ACC112 (cell line): ENCODE data around the gene FAM227A.

Experiments
- H2AFZ ChIP-seq: fragments of 200-600 bp; sonication (generic); one replicate; pipeline ENCODE4 v1.6.0; 2017; ENCODE audit warnings: antibody characterized with exemption, low read length; ENCODE audit not compliant: unreplicated experiment
- H3K27ac ChIP-seq: fragments of 200-600 bp; sonication (generic); 2 replicates; pipeline ENCODE4 v1.5.1; 2014; ENCODE audit warnings: low read depth, mild to moderate bottlenecking, antibody characterized with exemption, low read length, moderate library complexity
- H3K27me3 ChIP-seq: fragments of 200-600 bp; sonication (generic); 2 replicates; pipeline ENCODE4 v1.6.1; 2014; ENCODE audit warnings: mild to moderate bottlenecking, antibody characterized with exemption, low read length, moderate library complexity, mixed read lengths; ENCODE audit not compliant: insufficient read depth
- H3K36me3 ChIP-seq: fragments of 200-600 bp; sonication (generic); 2 replicates; pipeline ENCODE4 v1.6.1; 2016; ENCODE audit warnings: mild to moderate bottlenecking, antibody characterized with exemption, low read length, moderate library complexity, mixed read lengths; ENCODE audit not compliant: insufficient read depth
- H3K4me1 ChIP-seq: fragments of 200-600 bp; sonication (generic); one replicate; pipeline ENCODE4 v1.6.1; 2016; ENCODE audit warnings: low read length, mixed read lengths; ENCODE audit not compliant: insufficient read depth, unreplicated experiment, control insufficient read depth
- H3K4me3 ChIP-seq: fragments of 200-600 bp; sonication (generic); 2 replicates; pipeline ENCODE4 v1.5.1; 2014; ENCODE audit warnings: mild to moderate bottlenecking, low read depth, low read length
- H3K79me2 ChIP-seq: fragments of 200-600 bp; sonication (generic); one replicate; pipeline ENCODE4 v1.6.0; 2016; ENCODE audit warnings: low read length; ENCODE audit not compliant: control insufficient read depth, unreplicated experiment, insufficient read depth

The FAM227A gene

DNA sequence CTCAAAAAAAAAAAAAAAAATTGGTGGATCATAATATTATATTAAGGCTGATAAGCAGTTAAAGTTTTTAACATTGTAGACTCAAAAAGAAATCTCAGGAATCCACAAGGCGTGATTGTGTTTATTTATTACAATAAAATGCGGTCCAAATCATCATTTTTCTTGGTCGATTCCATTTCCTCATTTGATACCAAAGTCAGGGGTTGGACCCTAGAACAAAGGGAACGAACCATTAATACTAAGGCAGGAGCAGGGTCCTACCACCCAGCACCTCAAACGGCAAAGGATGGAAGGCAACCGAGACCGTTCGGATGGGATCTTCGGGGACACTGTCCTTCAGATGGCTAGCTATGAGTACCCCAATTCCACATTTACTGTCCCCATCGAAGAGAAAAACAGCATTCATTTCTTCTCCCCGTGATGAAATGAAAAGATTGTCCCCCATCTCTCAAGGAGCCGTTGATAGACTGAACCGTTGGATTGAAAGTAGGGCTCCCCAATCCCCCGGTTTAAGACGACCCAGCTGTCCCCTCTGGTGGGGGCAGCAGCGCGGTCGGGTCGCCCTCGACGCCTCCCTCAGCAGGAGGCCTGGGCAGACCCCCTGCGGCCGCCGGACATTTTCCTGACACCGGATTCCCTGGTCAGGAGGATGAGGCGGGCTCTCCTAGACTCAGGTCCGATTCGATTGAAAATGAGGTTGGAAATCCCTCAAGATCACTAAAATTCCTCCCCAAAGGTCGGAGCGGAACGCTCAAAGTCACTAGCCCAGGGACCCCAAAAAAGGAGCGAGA is 86.8 kb downstream of the FAM227A start:
- Histone ChIP-seq H3K4me3 (peak overlapping the region; percentile 86), H3K36me3 (no peaks in the 10 kb centered on the region), H3K4me1 (peaks cover 11% of the 10 kb centered on the region), H3K27ac (peak overlapping the region; percentile 40; the same call in 1 of the 2 replicates), H3K79me2 (no peaks in the 10 kb centered on the region), H3K27me3 (no peaks in the 10 kb centered on the region), H2AFZ (peak overlapping the region; percentile 94)

DNA sequence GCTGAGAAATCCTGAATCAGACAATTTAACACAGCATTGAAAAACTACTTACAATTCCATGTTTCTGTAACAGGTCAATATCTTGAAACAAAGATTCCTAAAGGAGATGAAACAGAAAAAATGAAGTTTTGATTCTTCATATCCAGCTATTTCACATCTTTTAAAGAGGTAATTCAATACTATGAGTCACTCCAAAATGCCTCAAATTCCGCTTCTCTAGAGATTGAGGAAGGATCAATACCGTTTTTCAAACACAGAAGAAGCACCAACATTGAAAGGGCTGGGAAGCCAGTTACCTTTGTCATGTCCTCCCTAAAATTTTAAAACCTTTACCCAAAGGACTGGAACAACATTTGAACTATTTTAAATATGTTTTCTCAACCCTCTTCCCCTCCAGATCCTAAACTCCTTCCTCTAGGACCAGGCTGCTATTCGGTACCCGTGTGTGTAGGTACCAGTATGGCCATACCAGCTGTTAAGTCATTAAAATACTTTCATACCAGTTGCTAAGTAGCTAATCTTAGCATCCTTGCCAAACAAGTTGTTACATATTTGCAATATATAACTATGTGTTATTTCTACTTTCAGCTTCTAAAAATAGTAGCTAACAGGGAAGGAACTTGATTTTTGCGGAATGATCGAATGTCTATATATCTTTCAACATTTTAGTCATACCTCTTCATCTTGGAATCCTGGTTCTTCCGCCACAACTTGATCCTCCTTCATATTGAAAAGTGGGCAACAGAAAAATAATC is 88.5 kb downstream of the FAM227A start:
- H2AFZ ChIP-seq: no peak overlapping the region
- H3K79me2 ChIP-seq: no peaks in the 10 kb centered on the region
- H3K27me3 ChIP-seq: no peaks in the 10 kb centered on the region
- H3K27ac ChIP-seq: no peak overlapping the region
- H3K36me3 ChIP-seq: no peaks in the 10 kb centered on the region
- H3K4me3 ChIP-seq: no peak overlapping the region
- peaks cover 11% of the 10 kb centered on the region for H3K4me1 ChIP-seq

DNA sequence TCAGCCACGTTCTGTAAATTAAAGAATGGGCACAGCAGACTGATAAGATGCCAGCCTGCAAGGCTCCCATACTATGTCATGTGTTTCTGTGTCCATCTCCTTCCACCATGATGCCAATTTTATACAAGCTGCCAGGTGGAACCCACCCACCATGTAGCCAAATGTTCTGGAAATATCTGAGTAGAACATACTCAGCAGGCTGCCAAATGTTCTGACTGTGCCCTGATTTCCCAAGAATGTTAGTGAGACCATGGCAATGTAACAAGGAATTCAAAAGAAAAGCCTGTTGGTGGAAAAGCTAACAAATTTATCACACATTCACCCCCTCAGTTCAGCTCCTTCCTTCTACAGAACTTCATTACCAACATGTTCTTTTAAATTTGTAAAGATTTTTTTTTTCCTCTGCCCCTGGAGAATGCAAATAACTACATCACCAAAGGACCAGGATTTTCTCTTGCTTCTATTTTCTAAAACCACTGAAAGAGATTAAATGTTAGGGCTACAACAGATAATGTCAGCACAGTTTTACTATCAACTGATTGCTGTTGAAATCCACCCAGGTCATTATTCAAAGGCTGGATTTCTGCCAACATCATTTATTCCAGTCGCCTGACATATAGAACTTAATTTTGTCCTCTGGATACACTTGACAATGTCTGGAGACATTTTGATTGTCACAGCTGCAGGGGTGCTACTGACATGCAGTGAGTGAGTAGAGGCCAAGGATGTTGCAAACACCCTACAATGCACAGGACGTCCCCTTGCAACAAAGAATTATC is 89.3 kb downstream of the FAM227A start:
- H3K4me1 ChIP-seq: peaks cover 11% of the 10 kb centered on the region
- no peaks in the 10 kb centered on the region for H3K36me3 ChIP-seq
- H3K4me3 ChIP-seq: no peak overlapping the region
- H3K27me3 ChIP-seq: no peaks in the 10 kb centered on the region
- H3K79me2 ChIP-seq: no peaks in the 10 kb centered on the region
- no peak overlapping the region for H2AFZ ChIP-seq
- no peak overlapping the region for H3K27ac ChIP-seq

DNA sequence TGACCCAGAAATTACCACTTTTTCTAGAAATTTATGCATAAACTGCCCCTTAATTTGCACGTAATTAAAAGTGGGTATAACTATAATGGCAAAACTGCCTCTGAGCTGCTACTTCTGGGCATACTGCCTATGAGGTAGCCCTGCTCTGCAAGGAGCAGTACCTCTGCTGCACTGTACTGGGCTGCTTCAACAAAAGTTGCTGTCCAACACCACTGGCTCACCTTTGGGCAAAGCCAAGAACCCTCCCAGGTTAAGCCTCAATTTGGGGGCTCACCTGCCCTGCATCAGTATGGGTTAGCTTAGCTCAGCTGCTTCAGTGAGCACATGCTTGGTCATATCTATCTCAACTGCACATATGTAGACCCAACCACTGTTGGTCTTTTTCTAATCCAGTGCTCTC is 90.8 kb downstream of the FAM227A start:
- no peaks in the 10 kb centered on the region for H3K36me3 ChIP-seq
- no peak overlapping the region for H3K27ac ChIP-seq
- H3K4me3 ChIP-seq: no peak overlapping the region
- H3K27me3 ChIP-seq: no peaks in the 10 kb centered on the region
- no peaks in the 10 kb centered on the region for H3K79me2 ChIP-seq
- peaks cover 5% of the 10 kb centered on the region for H3K4me1 ChIP-seq
- no peak overlapping the region for H2AFZ ChIP-seq

DNA sequence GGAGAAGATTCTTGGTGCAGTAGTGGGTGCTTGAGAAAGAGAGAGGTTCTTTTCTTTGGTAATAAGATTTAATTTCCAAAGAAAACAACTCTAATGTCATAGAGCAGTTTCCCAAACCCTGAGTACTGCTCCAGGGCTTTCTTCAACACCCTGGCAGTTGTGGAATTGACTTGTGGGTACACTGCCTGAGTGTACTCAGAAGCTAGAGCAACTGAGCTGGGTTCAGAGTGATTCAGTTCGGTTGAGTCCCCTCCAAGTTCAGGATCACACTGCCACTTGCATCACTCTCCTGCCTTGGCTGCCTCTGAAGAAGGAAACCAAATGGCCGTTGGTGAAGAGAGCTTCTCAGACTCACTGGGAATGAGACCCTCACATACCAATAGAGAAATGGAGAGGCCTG is 91.5 kb downstream of the FAM227A start:
- Histone ChIP-seq H3K79me2 (no peaks in the 10 kb centered on the region), H2AFZ (no peak overlapping the region), H3K4me1 (peaks cover 5% of the 10 kb centered on the region), H3K4me3 (no peak overlapping the region), H3K36me3 (no peaks in the 10 kb centered on the region), H3K27ac (no peak overlapping the region), H3K27me3 (no peaks in the 10 kb centered on the region)

DNA sequence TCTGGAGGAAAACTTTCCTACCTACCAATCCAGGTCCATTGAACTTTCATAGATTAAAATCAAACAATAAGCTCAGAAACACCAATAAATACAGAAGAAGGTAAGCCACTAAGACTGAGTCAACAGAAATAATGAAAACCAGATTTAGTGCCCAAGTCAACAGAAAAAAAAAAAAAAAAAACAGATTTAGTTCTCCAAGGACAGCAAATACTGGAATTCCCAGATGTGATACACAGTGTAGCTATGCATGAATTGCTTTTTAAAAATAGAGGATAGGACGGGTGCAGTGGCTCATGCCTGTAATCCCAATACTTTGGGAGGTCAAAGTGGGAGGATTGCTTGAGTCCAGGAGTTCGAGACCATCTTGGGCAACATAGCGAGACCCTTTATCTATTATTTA is 101.9 kb downstream of the FAM227A start:
- Histone ChIP-seq H2AFZ (no peak overlapping the region), H3K27me3 (no peaks in the 10 kb centered on the region)

DNA sequence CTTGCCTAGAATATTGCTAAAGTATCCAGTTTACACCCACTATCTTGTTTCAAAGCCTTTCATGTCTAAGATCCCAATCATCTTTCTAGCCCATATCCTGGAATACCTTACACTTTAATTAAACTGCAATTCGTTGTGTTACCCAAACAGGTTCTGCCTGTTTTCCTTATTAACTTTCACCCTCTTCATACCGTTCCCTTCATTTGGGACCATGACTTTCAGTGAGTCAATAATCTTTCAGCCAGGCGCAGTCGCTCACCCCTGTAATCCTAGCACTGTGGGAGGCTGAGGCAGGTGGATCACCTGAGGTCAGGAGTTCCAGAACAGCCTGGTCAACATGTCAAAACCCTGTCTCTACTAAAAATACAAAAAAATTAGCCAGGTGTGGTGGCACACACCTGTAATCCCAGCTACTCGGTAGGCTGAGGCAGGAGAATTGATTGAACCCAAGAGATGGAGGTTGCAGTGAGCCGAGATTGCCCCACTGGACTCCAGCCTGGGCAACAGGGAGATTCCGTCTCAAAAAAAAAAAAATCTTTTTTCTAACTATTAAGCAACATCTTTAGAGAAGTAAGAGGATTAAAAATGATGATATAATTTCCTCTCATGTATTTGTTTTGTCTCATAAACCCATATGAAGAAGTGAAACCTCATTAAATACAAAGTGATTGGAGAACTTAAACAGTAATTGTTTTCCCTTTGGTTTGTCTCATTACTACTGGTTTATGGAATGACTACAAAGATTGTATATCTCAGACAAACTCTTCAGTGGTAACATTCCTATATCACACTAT is 106.9 kb downstream of the FAM227A start:
- no peak overlapping the region for H2AFZ ChIP-seq
- no peak overlapping the region for H3K4me3 ChIP-seq
- H3K27me3 ChIP-seq: no peaks in the 10 kb centered on the region
- no peak overlapping the region for H3K27ac ChIP-seq
- H3K79me2 ChIP-seq: no peaks in the 10 kb centered on the region
- no peaks in the 10 kb centered on the region for H3K36me3 ChIP-seq
- H3K4me1 ChIP-seq: no peaks in the 10 kb centered on the region

More for the DNA sequence above, 101.9 kb downstream of the FAM227A start:
- no peaks in the 10 kb centered on the region for H3K36me3 ChIP-seq
- no peak overlapping the region for H3K4me3 ChIP-seq
- H3K79me2 ChIP-seq: no peaks in the 10 kb centered on the region
- H3K4me1 ChIP-seq: no peaks in the 10 kb centered on the region
- H3K27ac ChIP-seq: no peak overlapping the region

DNA sequence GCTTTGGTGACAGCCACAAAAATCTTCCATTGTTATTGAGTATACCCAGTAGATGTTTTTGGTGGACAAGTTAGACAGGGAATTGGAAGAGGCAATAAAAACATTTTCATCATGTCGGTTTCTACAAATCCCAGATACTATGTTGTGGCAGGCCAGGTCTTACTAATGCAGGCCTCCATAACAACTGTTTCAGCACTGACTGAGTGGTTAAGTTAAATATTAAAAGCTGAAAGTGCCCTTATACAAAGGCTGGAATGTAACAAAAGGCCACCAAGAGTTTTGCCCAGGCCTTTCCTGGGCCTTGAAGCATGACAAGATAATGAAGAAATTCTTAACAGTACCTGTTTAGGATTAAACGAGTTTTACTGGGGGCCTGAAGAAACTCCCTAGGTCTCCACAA is 115.5 kb downstream of the FAM227A start:
- no peaks in the 10 kb centered on the region for H3K27me3 ChIP-seq
- no peak overlapping the region for H2AFZ ChIP-seq

DNA sequence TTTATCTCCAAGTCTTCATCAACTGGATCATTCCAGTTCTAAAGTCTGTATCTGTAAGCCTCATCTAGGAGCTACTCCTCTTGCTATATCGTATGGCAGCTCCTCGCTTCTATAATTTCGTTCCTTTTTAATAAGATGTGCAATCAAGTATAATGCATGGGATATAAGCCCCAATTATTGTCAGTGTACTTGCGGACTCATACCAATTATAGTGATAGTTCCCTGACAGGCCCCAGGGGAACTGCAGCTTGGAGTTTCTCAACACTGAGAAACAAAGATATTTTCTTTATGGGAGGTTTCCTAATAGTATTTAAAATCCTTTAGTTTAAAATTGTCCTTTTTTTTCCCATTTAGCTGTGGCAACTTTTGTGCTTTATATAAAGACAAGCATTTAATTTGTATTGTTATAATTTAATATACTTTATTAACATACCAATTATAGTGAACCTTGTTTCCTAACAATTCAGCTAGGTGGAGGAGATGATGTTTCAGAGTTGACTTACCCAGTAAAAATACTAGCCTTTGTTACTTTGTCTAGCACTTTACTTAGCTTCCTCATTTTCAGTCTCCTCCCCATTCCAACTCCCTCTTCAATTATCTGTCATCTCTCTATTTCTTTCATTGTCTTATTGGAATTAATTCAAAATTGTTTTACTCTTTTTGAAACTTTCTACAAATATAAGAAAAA is 124.8 kb downstream of the FAM227A start:
- peak overlapping the region; percentile 68 for H2AFZ ChIP-seq
- no peaks in the 10 kb centered on the region for H3K27me3 ChIP-seq
- H3K27ac ChIP-seq: no peak overlapping the region
- H3K79me2 ChIP-seq: no peaks in the 10 kb centered on the region
- H3K4me1 ChIP-seq: peaks cover 6% of the 10 kb centered on the region
- H3K4me3 ChIP-seq: no peak overlapping the region
- no peaks in the 10 kb centered on the region for H3K36me3 ChIP-seq

More for the DNA sequence above, 115.5 kb downstream of the FAM227A start:
- H3K4me1 ChIP-seq: no peaks in the 10 kb centered on the region
- H3K79me2 ChIP-seq: no peaks in the 10 kb centered on the region
- no peak overlapping the region for H3K27ac ChIP-seq
- no peaks in the 10 kb centered on the region for H3K36me3 ChIP-seq
- H3K4me3 ChIP-seq: no peak overlapping the region
